BLaER1 treated with 17β-estradiol and CSF1 and Interleukin-3, amounts not matched to agents 10 nM and 100 nM (cell line): Measurements from ENCODE around the gene DUOXA2.

ENCODE experiments used
- H3K27ac ChIP-seq, 11 experiments: shearing (Covaris generic); formaldehyde crosslinking; 2 replicates each; pipeline ENCODE4 v1.8.1; 2022
- H3K27me3 ChIP-seq, 11 experiments: shearing (Covaris generic); formaldehyde crosslinking; 2 replicates each; pipeline ENCODE4 v1.8.1; 2022
- H3K36me3 ChIP-seq, 11 experiments: shearing (Covaris generic); formaldehyde crosslinking; 2 replicates each; pipeline ENCODE4 v1.8.1; 2022
- H3K4me1 ChIP-seq, 10 experiments: shearing (Covaris generic); formaldehyde crosslinking; 2 replicates each; pipeline ENCODE4 v1.8.1; 2022
- H3K4me2 ChIP-seq, 11 experiments: shearing (Covaris generic); formaldehyde crosslinking; 2 replicates each; pipeline ENCODE4 v1.8.1; 2022
- H3K4me3 ChIP-seq, 10 experiments: shearing (Covaris generic); formaldehyde crosslinking; 2 replicates each; pipeline ENCODE4 v1.8.1; 2022
- H3K9ac ChIP-seq, 11 experiments: shearing (Covaris generic); formaldehyde crosslinking; 2 replicates each; pipeline ENCODE4 v1.8.1; 2022
- H3K9me3 ChIP-seq, 11 experiments: shearing (Covaris generic); formaldehyde crosslinking; replicated peaks in 1 of 11; 2 replicates each; pipeline ENCODE4 v1.8.1; 2022
- H4K20me1 ChIP-seq, 11 experiments: shearing (Covaris generic); formaldehyde crosslinking; 2 replicates each; pipeline ENCODE4 v1.8.1; 2022
- Cebpa-rat ChIP-seq, 11 experiments: shearing (Covaris generic); IDR thresholded peaks; 2 replicates each; pipeline ENCODE4 v1.8.1; 2022

DUOXA2 gene

GRCh38 chr15:45156744-45157455 is 42.8 kb downstream of the DUOXA2 start:
- Histone ChIP-seq H4K20me1 (no peaks in the 10 kb centered on the region), H3K4me2 (peak overlapping the region; percentile 35 to 73 (median 61)), H3K27ac (no peak overlapping the region), H3K27me3 (no peaks in the 10 kb centered on the region), H3K36me3 (peaks cover 0 to 7% (median 0%) of the 10 kb centered on the region in 11 experiments; a peak in 4 of 22 replicates), H3K9me3 (no peaks in the 10 kb centered on the region), H3K9ac (peak overlapping the region in 2 of 11 experiments; percentile 7 to 34; a peak in 1 of 22 replicates), H3K4me1 (peaks cover 28 to 44% (median 35%) of the 10 kb centered on the region in 10 experiments), H3K4me3 (no peak overlapping the region)
- TF ChIP-seq Cebpa-rat (IDR thresholded peaks at IDR 0.05): no peak

GRCh38 chr15:45157974-45158373 is 43.8 kb downstream of the DUOXA2 start:
- Histone ChIP-seq H4K20me1 (peaks cover 0 to 4% (median 0%) of the 10 kb centered on the region in 11 experiments; a peak in 1 of 22 replicates), H3K9me3 (no peaks in the 10 kb centered on the region), H3K4me3 (no peak overlapping the region), H3K27me3 (no peaks in the 10 kb centered on the region), H3K36me3 (no peaks in the 10 kb centered on the region), H3K27ac (no peak overlapping the region), H3K9ac (no peak overlapping the region), H3K4me1 (peaks cover 33 to 54% (median 40%) of the 10 kb centered on the region in 10 experiments), H3K4me2 (0 out of 22 replicates have a peak overlapping the region, but pooled peaks of 1 of the 11 experiments have one; percentile 73)
- TF ChIP-seq Cebpa-rat (IDR thresholded peaks at IDR 0.05): no peak

GRCh38 chr15:45161666-45162065 is 47.5 kb downstream of the DUOXA2 start:
- Histone ChIP-seq H4K20me1 (peaks cover 0 to 4% (median 0%) of the 10 kb centered on the region in 11 experiments; a peak in 1 of 22 replicates), H3K4me1 (peaks cover 40 to 65% (median 52%) of the 10 kb centered on the region in 10 experiments), H3K4me3 (no peak overlapping the region), H3K9me3 (no peaks in the 10 kb centered on the region), H3K36me3 (no peaks in the 10 kb centered on the region), H3K9ac (peak overlapping the region in 3 of 11 experiments; percentile 19 to 52 (median 26); a peak in 5 of 22 replicates), H3K4me2 (peak overlapping the region in 6 of 11 experiments; percentile 27 to 56 (median 38); a peak in 6 of 22 replicates), H3K27ac (peak overlapping the region in 3 of 11 experiments; percentile 14 to 26 (median 21); a peak in 1 of 22 replicates), H3K27me3 (no peaks in the 10 kb centered on the region)
- no peak for TF ChIP-seq Cebpa-rat (IDR thresholded peaks at IDR 0.05)

- Histone ChIP-seq H3K9me3 (no peaks in the 10 kb centered on the region), H3K4me2 (peak overlapping the region in 5 of 11 experiments; percentile 30 to 65 (median 59); a peak in 8 of 22 replicates), H3K4me1 (peaks cover 35 to 58% (median 45%) of the 10 kb centered on the region in 10 experiments), H4K20me1 (peaks cover 0 to 4% (median 0%) of the 10 kb centered on the region in 11 experiments; a peak in 1 of 22 replicates), H3K27ac (peak overlapping the region in 4 of 11 experiments; percentile 7 to 16 (median 12); a peak in 5 of 22 replicates), H3K36me3 (no peaks in the 10 kb centered on the region), H3K9ac (peak overlapping the region in 9 of 11 experiments; percentile 4 to 50 (median 28); a peak in 6 of 22 replicates), H3K27me3 (no peaks in the 10 kb centered on the region), H3K4me3 (no peak overlapping the region)
- TF ChIP-seq Cebpa-rat (IDR thresholded peaks at IDR 0.05): no peak
These were observed 48.8 kb downstream of the DUOXA2 start for GRCh38 chr15:45162771-45163507.

GRCh38 chr15:45163508-45163856 is 49.4 kb downstream of the DUOXA2 start:
- Histone ChIP-seq H3K27me3 (no peaks in the 10 kb centered on the region), H3K4me2 (peak overlapping the region in 1 of 11 experiments; percentile 2; a peak in 1 of 22 replicates), H3K9me3 (no peaks in the 10 kb centered on the region), H3K4me1 (peaks cover 35 to 63% (median 49%) of the 10 kb centered on the region in 10 experiments), H3K36me3 (no peaks in the 10 kb centered on the region), H4K20me1 (peaks cover 0 to 4% (median 0%) of the 10 kb centered on the region in 11 experiments; a peak in 1 of 22 replicates), H3K27ac (no peak overlapping the region; a peak in 2 of 22 replicates), H3K4me3 (no peak overlapping the region), H3K9ac (peak overlapping the region in 2 of 11 experiments; percentile 21 to 33; a peak in 3 of 22 replicates)
- no peak for TF ChIP-seq Cebpa-rat (IDR thresholded peaks at IDR 0.05)

GRCh38 chr15:45164914-45165313 is 50.8 kb downstream of the DUOXA2 start:
- Histone ChIP-seq H3K9ac (peak overlapping the region; percentile 96 to 100 (median 99); a peak in 15 of 22 replicates), H3K9me3 (no peaks in the 10 kb centered on the region), H4K20me1 (peaks cover 0 to 8% (median 0%) of the 10 kb centered on the region in 11 experiments; a peak in 2 of 22 replicates), H3K4me2 (peak overlapping the region; percentile 72 to 94 (median 86)), H3K4me3 (no peak overlapping the region), H3K27me3 (no peaks in the 10 kb centered on the region), H3K27ac (peak overlapping the region in 8 of 11 experiments; percentile 98 to 100 (median 100); a peak in 16 of 22 replicates), H3K4me1 (peaks cover 39 to 78% (median 63%) of the 10 kb centered on the region in 10 experiments), H3K36me3 (no peaks in the 10 kb centered on the region)
- no peak for TF ChIP-seq Cebpa-rat (IDR thresholded peaks at IDR 0.05)

- H3K9ac ChIP-seq: peak overlapping the region; percentile 96 to 100 (median 99); a peak in 20 of 22 replicates
- H3K4me2 ChIP-seq: peak overlapping the region; percentile 72 to 94 (median 86)
- TF ChIP-seq Cebpa-rat (IDR thresholded peaks at IDR 0.05): no peak
These were observed 51.4 kb downstream of the DUOXA2 start for GRCh38 chr15:45165536-45165935.

GRCh38 chr15:45166834-45167630 is 52.9 kb downstream of the DUOXA2 start:
- H3K4me3 ChIP-seq: peak overlapping the region; percentile 57 to 74 (median 65)
- H3K27ac ChIP-seq: peak overlapping the region; percentile 96 to 100 (median 99)
- H3K27me3 ChIP-seq: no peaks in the 10 kb centered on the region
- peaks cover 0 to 8% (median 0%) of the 10 kb centered on the region in 11 experiments; a peak in 2 of 22 replicates for H4K20me1 ChIP-seq
- peak overlapping the region; percentile 96 to 100 (median 99) for H3K9ac ChIP-seq
- H3K4me1 ChIP-seq: peaks cover 35 to 86% (median 78%) of the 10 kb centered on the region in 10 experiments
- H3K36me3 ChIP-seq: peaks cover 0 to 17% (median 11%) of the 10 kb centered on the region in 11 experiments; a peak in 16 of 22 replicates
- TF ChIP-seq Cebpa-rat (IDR thresholded peaks at IDR 0.05): no peak
- H3K9me3 ChIP-seq: no peaks in the 10 kb centered on the region
- peak overlapping the region; percentile 72 to 94 (median 86) for H3K4me2 ChIP-seq

More at GRCh38 chr15:45165536-45165935, 51.4 kb downstream of the DUOXA2 start:
- H3K27ac ChIP-seq: peak overlapping the region; percentile 96 to 100 (median 99); a peak in 21 of 22 replicates
- no peaks in the 10 kb centered on the region for H3K27me3 ChIP-seq
- H3K4me1 ChIP-seq: peaks cover 42 to 84% (median 70%) of the 10 kb centered on the region in 10 experiments
- H3K9me3 ChIP-seq: no peaks in the 10 kb centered on the region
- H4K20me1 ChIP-seq: peaks cover 0 to 8% (median 0%) of the 10 kb centered on the region in 11 experiments; a peak in 2 of 22 replicates
- H3K4me3 ChIP-seq: peak overlapping the region in 4 of 10 experiments; percentile 57 to 68 (median 66); a peak in 5 of 20 replicates
- H3K36me3 ChIP-seq: 0 out of 22 replicates have a peak, but pooled peaks cover 0 to 2% (median 0%) of the 10 kb centered on the region in 11 experiments
